SK-N-SH (cell line): ENCODE data around the gene ZNF587.

Source experiments
- JUND ChIP-seq: IDR thresholded peaks from 2 replicates; pipeline ENCODE4 v1.4.0; 2012
- MEF2A ChIP-seq: IDR thresholded peaks from 2 replicates; pipeline ENCODE4 v1.4.0; 2012; ENCODE audit warnings: low read depth, borderline replicate concordance
- POLR2AphosphoS5 ChIP-seq: IDR thresholded peaks from 2 replicates; pipeline ENCODE4 v1.6.1; 2012; ENCODE audit warnings: low read depth, low read length
- RAD21 ChIP-seq: IDR thresholded peaks from 2 replicates; pipeline ENCODE4 v1.6.1; 2012; ENCODE audit warnings: mild to moderate bottlenecking, low read length
- SMC3 ChIP-seq: IDR thresholded peaks from 2 replicates; pipeline ENCODE4 v1.6.1; 2012; ENCODE audit warnings: low read depth, low read length, improper control_type of control experiment
- TAF1 ChIP-seq: IDR thresholded peaks from 2 replicates; pipeline ENCODE4 v1.6.1; 2012; ENCODE audit warnings: low read depth, mild to moderate bottlenecking, low read length, moderate library complexity, borderline replicate concordance
- TF ChIP-seq, protein P1 (sequence below): fragments of 200-600 bp; sonication (generic); IDR thresholded peaks from 2 replicates; pipeline ENCODE4 v1.6.1; 2017; ENCODE audit warnings: antibody characterized with exemption, mild to moderate bottlenecking, moderate library complexity
- TF ChIP-seq, protein P2 (sequence below): IDR thresholded peaks from 2 replicates; pipeline ENCODE4 v1.4.0; 2012; ENCODE audit warnings: low read depth, borderline replicate concordance

DNA sequence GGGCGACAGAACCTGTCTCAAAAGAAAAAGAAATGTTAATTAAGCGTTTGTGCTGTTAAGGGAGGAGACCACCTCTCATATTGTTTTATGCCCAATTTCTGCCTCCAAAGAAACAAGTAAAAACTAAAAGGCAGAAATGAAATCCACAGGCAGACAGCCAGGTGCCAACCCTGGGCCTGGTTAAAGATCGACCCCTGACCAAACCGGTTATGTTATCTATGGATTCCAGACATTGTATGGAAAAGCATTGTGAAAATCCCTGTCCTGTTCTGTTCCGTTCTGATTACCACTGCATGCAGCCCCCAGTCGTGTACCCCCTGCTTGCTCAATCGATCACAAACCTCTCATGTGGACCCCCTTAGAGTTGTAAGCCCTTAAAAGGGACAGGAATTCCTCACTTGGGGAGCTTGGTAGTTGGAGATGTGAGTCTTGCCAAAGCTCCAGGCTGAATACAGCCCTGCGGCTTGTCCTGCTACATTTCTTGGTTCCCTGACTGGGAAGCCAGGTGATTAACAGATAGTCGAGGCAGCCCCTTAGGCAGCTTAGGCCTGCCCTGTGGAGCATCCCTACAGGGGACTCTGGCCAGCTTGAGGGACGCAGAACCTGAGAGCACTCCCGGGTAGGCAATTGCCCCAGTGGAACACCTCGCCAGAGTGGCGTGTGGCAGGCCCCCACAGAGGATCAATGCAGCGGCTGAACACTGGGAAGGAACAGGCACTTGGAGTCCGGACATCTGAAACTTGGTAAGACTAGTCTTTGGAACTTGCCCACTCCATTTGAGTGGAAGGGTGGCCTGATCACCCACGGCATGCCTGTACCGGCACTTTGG, 34.2 kb upstream of the ZNF587 start:
- TF ChIP-seq JUND = no peak
- TF ChIP-seq POLR2AphosphoS5 = no peak
- TF ChIP-seq MEF2A = no peak
- TF ChIP-seq, protein P1, sequence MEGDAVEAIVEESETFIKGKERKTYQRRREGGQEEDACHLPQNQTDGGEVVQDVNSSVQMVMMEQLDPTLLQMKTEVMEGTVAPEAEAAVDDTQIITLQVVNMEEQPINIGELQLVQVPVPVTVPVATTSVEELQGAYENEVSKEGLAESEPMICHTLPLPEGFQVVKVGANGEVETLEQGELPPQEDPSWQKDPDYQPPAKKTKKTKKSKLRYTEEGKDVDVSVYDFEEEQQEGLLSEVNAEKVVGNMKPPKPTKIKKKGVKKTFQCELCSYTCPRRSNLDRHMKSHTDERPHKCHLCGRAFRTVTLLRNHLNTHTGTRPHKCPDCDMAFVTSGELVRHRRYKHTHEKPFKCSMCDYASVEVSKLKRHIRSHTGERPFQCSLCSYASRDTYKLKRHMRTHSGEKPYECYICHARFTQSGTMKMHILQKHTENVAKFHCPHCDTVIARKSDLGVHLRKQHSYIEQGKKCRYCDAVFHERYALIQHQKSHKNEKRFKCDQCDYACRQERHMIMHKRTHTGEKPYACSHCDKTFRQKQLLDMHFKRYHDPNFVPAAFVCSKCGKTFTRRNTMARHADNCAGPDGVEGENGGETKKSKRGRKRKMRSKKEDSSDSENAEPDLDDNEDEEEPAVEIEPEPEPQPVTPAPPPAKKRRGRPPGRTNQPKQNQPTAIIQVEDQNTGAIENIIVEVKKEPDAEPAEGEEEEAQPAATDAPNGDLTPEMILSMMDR = no peak
- TF ChIP-seq RAD21 = no peak
- TF ChIP-seq, protein P2, sequence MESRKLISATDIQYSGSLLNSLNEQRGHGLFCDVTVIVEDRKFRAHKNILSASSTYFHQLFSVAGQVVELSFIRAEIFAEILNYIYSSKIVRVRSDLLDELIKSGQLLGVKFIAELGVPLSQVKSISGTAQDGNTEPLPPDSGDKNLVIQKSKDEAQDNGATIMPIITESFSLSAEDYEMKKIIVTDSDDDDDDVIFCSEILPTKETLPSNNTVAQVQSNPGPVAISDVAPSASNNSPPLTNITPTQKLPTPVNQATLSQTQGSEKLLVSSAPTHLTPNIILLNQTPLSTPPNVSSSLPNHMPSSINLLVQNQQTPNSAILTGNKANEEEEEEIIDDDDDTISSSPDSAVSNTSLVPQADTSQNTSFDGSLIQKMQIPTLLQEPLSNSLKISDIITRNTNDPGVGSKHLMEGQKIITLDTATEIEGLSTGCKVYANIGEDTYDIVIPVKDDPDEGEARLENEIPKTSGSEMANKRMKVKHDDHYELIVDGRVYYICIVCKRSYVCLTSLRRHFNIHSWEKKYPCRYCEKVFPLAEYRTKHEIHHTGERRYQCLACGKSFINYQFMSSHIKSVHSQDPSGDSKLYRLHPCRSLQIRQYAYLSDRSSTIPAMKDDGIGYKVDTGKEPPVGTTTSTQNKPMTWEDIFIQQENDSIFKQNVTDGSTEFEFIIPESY = no peak
- TF ChIP-seq TAF1 = no peak
- no peak for TF ChIP-seq SMC3
